GM08714 (cell line): Measurements from ENCODE around the gene OR2V1.
"Not testable (repeated sequence)": the region's sequence is repeated elsewhere in the genome, so short reads cannot be mapped to it uniquely, and the experiment has no call there.

Experiments used
- H3K4me3 ChIP-seq: fragments of 200-500 bp; sonication (Bioruptor generic); 2 replicates; pipeline ENCODE4 v1.5.1; 2014; ENCODE audit warnings: mild to moderate bottlenecking, low read length, inconsistent platforms
- ZNF274 ChIP-seq: IDR thresholded peaks from 2 replicates; pipeline ENCODE4 v1.6.1; 2012; ENCODE audit warnings: mild to moderate bottlenecking, low read depth, low read length

Gene OR2V1

GRCh38 chr5:181101030-181101641 is 29.8 kb downstream of the OR2V1 start:
- H3K4me3 ChIP-seq: not testable (repeated sequence)

GRCh38 chr5:181100121-181100875 is 30.7 kb downstream of the OR2V1 start:
- no peak overlapping the region for H3K4me3 ChIP-seq
- no peak for TF ChIP-seq ZNF274

- no peak overlapping the region for H3K4me3 ChIP-seq
- no peak for TF ChIP-seq ZNF274
Measured at GRCh38 chr5:181099602-181100086, 31.3 kb downstream of the OR2V1 start.

- no peak overlapping the region for H3K4me3 ChIP-seq
- no peak for TF ChIP-seq ZNF274
Measured at GRCh38 chr5:181098762-181099601, 32.0 kb downstream of the OR2V1 start.

- H3K4me3 ChIP-seq: not testable (repeated sequence)
Measured at GRCh38 chr5:181097759-181098491, 33.0 kb downstream of the OR2V1 start.

GRCh38 chr5:181097383-181097753 is 33.6 kb downstream of the OR2V1 start:
- not testable (repeated sequence) for H3K4me3 ChIP-seq

GRCh38 chr5:181096721-181097382 is 34.1 kb downstream of the OR2V1 start:
- H3K4me3 ChIP-seq: not testable (repeated sequence)

GRCh38 chr5:181095162-181095561 is 35.8 kb downstream of the OR2V1 start:
- H3K4me3 ChIP-seq: not testable (repeated sequence)

GRCh38 chr5:181092428-181092827 is 38.5 kb downstream of the OR2V1 start:
- TF ChIP-seq ZNF274: no peak
- H3K4me3 ChIP-seq: no peak overlapping the region

GRCh38 chr5:181088289-181088688 is 42.7 kb downstream of the OR2V1 start:
- no peak for TF ChIP-seq ZNF274
- H3K4me3 ChIP-seq: no peak overlapping the region

GRCh38 chr5:181087309-181087708 is 43.7 kb downstream of the OR2V1 start:
- no peak overlapping the region for H3K4me3 ChIP-seq
- no peak for TF ChIP-seq ZNF274

- TF ChIP-seq ZNF274: no peak
Measured at GRCh38 chr5:181086884-181087205, 44.1 kb downstream of the OR2V1 start.

GRCh38 chr5:181086026-181086883 is 44.7 kb downstream of the OR2V1 start:
- no peak overlapping the region for H3K4me3 ChIP-seq
- TF ChIP-seq ZNF274: no peak

More at GRCh38 chr5:181086884-181087205, 44.1 kb downstream of the OR2V1 start:
- no peak overlapping the region for H3K4me3 ChIP-seq
